ENCODE measurements around the gene PCDHGA1.
A peak's percentile ranks its signal among the peaks of the same experiment; 100 is the strongest.
"Not testable (repeated sequence)": the region's sequence is repeated elsewhere in the genome, so short reads cannot be mapped to it uniquely, and the experiment has no call there.

The PCDHGA1 gene

GRCh38 chr5:141409598-141410306, 79.4 kb downstream of the PCDHGA1 start:
- no peak for DNase-seq (ENCODE audit: low spot score)

DNA sequence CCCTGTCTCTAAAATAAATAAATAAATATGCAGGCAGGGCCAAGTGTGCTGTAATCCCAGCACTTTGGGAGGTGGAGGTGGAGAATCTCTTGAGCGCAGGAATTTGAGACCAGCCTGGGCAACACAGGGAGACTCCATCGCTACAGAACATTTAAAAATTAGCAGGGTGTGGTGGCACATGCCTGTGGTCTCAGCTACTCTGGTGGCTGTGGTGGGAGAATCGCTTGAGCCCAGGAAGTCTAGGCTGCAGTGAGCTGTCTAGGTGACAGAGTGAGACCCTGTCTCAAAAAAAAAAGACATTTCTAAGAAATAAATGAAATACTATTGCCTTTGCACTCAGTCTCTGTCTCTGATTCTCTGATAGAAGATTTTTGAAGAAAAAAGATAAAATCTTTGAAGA, 81.3 kb downstream of the PCDHGA1 start:
- DNase-seq (ENCODE audit: low spot score) = no peak

DNA sequence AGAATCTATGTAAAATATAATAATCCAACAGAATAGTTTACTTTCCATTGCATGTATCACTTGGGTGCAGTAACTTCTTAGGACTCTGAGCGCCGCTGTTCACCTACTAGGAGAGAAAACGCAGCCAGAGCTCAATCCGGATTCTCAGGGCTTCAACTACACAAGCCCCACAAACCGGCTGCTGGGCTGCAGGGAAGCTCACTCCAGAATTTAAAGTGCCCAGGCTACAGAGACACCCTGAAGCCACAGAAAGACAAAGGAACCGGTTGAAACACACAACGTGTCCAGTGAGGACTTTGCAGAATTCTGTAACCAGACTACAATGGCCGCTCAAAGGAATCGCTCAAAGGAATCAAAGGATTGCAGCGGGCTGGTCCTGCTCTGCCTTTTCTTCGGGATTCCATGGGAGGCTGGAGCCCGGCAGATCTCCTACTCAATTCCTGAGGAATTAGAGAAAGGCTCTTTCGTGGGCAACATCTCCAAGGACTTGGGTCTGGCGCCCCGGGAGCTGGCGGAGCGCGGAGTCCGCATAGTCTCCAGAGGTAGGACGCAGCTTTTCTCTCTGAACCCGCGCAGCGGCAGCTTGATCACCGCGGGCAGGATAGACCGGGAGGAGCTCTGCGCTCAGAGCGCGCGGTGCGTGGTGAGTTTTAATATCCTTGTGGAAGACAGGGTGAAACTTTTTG, 82.7 kb downstream of the PCDHGA1 start, which contains the start of gene PCDHGA10:
Gene PCDHGA10, plus strand, starts transcription at position 134 of the 686 bp plus-strand sequence. Its CDS starts 189 bp downstream, at position 323.
- DNase-seq (ENCODE audit: low spot score) = peak; percentile 82

DNA sequence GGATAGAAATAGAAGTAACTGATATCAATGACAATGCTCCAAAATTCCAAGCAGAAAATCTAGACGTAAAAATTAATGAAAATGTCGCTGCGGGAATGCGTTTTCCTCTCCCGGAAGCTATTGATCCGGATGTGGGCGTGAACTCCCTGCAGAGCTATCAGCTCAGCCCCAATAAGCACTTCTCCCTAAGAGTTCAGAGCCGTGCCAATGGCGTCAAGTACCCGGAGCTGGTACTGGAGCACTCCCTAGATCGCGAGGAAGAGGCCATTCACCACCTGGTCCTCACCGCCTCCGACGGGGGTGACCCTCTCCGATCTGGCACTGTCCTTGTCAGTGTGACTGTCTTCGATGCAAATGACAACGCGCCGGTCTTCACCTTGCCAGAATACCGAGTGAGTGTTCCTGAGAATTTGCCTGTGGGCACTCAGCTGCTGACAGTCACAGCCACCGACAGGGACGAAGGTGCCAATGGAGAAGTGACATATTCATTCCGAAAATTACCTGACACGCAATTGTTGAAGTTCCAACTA, 83.3 kb downstream of the PCDHGA1 start:
- DNase-seq (ENCODE audit: low spot score) = peak; percentile 20

GRCh38 chr5:141414548-141415274, 84.4 kb downstream of the PCDHGA1 start:
- DNase-seq (ENCODE audit: low spot score) = not testable (repeated sequence)

DNA sequence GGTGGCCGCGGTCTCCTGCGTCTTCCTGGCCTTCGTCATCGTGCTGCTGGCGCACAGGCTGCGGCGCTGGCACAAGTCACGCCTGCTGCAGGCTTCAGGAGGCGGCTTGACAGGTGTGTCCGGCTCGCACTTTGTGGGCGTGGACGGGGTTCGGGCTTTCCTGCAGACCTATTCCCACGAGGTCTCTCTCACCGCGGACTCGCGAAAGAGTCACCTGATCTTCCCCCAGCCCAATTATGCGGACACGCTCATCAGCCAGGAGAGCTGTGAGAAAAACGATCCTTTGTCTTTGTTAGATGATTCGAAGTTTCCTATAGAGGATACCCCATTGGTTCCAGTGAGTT, 84.9 kb downstream of the PCDHGA1 start:
- not testable (repeated sequence) for DNase-seq (ENCODE audit: low spot score)

GRCh38 chr5:141417494-141418172, 87.3 kb downstream of the PCDHGA1 start, which contains the start of gene PCDHGB7:
Gene PCDHGB7, plus strand, starts transcription at chr5:141417677. Its CDS starts 183 bp downstream, at chr5:141417860.
- peak; percentile 67 for DNase-seq (ENCODE audit: low spot score)

DNA sequence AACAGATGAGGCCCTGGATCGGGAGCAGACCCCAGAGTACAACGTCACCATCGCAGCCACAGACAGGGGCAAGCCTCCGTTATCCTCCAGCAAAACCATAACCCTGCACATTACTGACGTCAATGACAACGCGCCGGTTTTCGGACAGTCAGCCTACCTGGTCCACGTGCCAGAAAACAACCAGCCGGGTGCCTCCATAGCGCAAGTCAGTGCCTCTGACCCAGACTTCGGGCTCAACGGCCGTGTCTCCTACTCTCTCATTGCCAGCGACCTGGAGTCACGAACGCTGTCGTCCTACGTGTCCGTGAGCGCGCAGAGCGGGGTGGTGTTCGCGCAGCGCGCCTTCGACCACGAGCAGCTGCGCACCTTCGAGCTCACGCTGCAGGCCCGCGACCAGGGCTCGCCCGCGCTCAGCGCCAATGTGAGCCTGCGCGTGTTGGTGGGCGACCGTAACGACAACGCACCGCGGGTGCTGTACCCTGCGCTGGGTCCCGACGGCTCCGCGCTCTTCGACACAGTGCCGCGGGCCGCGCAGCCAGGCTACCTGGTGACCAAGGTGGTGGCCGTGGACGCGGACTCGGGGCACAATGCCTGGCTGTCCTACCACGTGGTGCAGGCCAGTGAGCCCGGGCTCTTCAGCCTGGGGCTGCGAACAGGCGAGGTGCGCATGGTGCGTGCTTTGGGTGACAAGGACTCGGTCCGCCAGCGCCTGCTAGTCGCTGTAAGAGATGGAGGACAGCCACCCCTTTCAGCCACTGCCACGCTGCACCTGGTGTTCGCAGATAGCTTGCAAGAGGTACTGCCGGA, 89.0 kb downstream of the PCDHGA1 start:
- DNase-seq (ENCODE audit: low spot score) = no peak

GRCh38 chr5:141420855-141421488, 90.7 kb downstream of the PCDHGA1 start, which contains the start of gene PCDHGA11:
Gene PCDHGA11, plus strand, starts transcription at chr5:141421051. Its CDS starts 177 bp downstream, at chr5:141421228.
- DNase-seq (ENCODE audit: low spot score) = peak; percentile 42

- DNase-seq (ENCODE audit: low spot score) = no peak
These were observed 91.2 kb downstream of the PCDHGA1 start for GRCh38 chr5:141421489-141421855.

DNA sequence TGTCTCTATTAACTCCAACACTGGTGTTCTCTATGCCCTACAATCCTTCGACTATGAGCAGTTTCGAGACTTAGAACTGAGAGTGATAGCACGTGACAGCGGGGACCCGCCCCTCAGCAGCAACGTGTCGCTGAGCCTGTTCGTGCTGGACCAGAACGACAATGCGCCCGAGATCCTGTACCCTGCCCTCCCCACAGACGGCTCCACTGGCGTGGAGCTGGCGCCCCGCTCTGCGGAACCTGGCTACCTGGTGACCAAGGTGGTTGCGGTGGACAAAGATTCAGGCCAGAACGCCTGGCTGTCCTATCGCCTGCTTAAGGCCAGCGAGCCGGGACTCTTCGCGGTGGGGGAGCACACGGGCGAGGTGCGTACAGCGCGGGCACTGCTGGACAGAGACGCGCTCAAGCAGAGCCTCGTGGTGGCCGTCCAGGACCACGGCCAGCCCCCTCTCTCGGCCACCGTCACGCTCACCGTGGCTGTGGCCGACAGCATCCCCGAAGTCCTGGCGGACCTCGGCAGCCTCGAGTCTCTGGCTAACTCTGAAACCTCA, 92.5 kb downstream of the PCDHGA1 start:
- no peak for DNase-seq (ENCODE audit: low spot score)

- no peak for DNase-seq (ENCODE audit: low spot score)
These were observed 97.6 kb downstream of the PCDHGA1 start for GRCh38 chr5:141427783-141428426.

DNA sequence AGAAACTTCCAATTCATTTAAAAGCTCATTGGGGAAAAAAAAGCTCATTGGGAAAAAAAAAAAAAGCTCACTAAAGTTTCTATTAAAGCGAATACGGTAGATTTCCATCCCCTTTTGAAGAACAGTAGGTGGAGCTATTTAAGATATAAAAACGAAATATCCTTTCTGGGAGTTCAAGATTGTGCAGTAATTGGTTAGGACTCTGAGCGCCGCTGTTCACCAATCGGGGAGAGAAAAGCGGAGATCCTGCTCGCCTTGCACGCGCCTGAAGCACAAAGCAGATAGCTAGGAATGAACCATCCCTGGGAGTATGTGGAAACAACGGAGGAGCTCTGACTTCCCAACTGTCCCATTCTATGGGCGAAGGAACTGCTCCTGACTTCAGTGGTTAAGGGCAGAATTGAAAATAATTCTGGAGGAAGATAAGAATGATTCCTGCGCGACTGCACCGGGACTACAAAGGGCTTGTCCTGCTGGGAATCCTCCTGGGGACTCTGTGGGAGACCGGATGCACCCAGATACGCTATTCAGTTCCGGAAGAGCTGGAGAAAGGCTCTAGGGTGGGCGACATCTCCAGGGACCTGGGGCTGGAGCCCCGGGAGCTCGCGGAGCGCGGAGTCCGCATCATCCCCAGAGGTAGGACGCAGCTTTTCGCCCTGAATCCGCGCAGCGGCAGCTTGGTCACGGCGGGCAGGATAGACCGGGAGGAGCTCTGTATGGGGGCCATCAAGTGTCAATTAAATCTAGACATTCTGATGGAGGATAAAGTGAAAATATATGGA, 100.2 kb downstream of the PCDHGA1 start, which contains the start of gene PCDHGA12:
Gene PCDHGA12, plus strand, starts transcription at position 176 of the 782 bp plus-strand sequence. Its CDS starts 253 bp downstream, at position 429.
- peak; percentile 23 for DNase-seq (ENCODE audit: low spot score)

DNA sequence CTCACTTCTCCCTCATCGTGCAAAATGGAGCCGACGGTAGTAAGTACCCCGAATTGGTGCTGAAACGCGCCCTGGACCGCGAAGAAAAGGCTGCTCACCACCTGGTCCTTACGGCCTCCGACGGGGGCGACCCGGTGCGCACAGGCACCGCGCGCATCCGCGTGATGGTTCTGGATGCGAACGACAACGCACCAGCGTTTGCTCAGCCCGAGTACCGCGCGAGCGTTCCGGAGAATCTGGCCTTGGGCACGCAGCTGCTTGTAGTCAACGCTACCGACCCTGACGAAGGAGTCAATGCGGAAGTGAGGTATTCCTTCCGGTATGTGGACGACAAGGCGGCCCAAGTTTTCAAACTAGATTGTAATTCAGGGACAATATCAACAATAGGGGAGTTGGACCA, 101.0 kb downstream of the PCDHGA1 start:
- no peak for DNase-seq (ENCODE audit: low spot score)

- not testable (repeated sequence) for DNase-seq (ENCODE audit: low spot score)
These were observed 102.0 kb downstream of the PCDHGA1 start for GRCh38 chr5:141432308-141432707.

DNA sequence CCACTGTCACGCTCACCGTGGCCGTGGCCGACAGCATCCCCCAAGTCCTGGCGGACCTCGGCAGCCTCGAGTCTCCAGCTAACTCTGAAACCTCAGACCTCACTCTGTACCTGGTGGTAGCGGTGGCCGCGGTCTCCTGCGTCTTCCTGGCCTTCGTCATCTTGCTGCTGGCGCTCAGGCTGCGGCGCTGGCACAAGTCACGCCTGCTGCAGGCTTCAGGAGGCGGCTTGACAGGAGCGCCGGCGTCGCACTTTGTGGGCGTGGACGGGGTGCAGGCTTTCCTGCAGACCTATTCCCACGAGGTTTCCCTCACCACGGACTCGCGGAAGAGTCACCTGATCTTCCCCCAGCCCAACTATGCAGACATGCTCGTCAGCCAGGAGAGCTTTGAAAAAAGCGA, 102.4 kb downstream of the PCDHGA1 start:
- not testable (repeated sequence) for DNase-seq (ENCODE audit: low spot score)

- no peak for DNase-seq (ENCODE audit: low spot score)
These were observed 103.7 kb downstream of the PCDHGA1 start for GRCh38 chr5:141434006-141434405.

DNA sequence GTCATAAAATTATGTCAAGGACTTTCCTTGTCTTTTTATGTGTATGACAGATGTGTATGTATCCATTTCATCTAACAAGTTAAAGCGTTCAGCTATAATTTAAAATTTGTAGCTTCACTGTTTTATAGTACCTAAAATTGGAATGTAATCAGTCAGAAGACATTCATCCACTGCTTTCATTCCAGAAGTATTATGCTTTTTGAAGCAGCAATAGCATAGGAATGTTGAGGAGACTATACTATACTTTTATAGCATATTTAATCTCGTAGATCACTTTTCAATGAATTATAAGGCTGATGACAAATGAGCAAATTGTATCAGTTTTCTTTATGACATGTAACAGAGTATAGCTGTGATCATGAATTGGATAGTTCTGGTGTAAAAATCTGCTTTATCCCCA, 106.9 kb downstream of the PCDHGA1 start:
- DNase-seq (ENCODE audit: low spot score) = no peak
